ENCODE results near the gene IRGQ.

DNA sequence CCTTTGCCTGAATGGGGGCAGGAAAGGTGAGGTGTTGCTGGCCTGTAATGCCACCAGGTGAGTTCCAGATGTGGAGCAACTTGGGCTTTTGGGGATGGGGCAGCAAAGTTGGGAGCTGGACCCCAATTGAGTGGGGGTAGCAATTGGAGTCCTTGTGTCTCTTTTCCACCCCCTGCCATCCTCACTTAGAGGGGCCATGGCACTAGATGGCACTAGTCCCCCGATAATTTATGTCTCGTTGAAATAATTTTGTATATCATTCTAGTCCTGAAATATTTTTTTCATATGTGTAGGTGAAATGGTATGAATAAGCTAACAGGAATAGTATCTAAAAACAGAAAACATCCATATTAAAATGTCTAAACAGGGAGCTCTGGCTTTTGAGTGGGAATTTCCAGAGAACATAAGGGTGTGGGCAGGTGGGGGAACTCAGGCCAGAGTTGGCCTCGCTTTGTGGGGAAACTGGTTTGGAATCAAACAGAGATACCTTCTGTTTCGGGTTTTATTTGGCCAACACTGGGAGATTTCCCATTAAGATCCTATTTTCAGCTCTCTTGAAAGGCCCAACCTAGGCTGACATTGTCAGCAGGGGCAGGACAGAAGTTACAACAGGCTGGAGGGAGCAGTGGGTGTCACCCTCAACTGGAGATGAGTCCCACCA is 3.8 kb upstream of the IRGQ start:
- TF ChIP-seq POLR2A (IDR thresholded peaks at IDR 0.05) (no peak), CTCF (IDR thresholded peaks at IDR 0.05) (no peak)

All from Peyer's patch (tissue), 4 donors.